K562 (cell line): ENCODE data around the gene FAM151A. TPM values are rescaled to one million over a fixed set of nuclear protein-coding genes. Genes with fewer than 3 reads are reported as not detected.
"Not testable (repeated sequence)": the region's sequence is repeated elsewhere in the genome, so short reads cannot be mapped to it uniquely, and the experiment has no call there.

Source experiments
- ARID1B ChIP-seq: fragments of 450-650 bp; IDR thresholded peaks from 2 replicates; pipeline ENCODE4 v1.6.1; 2016; ENCODE audit warnings: antibody characterized with exemption, mild to moderate bottlenecking, inconsistent platforms
- ARNT ChIP-seq, 2 experiments: fragments of 450-650 bp; IDR thresholded peaks; 2 replicates each; pipeline ENCODE4 v1.6.1; 2016; ENCODE audit warnings: mild to moderate bottlenecking in 1 of 2
- BCOR ChIP-seq: fragments of 450-650 bp; IDR thresholded peaks from 2 replicates; pipeline ENCODE4 v1.6.1; 2016
- CXXC5 ChIP-seq: fragments of 250-450 bp; sonication (Bioruptor Pico); IDR thresholded peaks from 2 replicates; pipeline ENCODE4 v1.8.0; 2022; ENCODE audit warnings: inconsistent platforms, mild to moderate bottlenecking, moderate library complexity
- ID3 ChIP-seq, 2 experiments: fragments of 250-450 bp in 1 of 2; fragments of 450-650 bp in 1 of 2; sonication (Bioruptor Pico) in 1 of 2; IDR thresholded peaks; 2 replicates each; pipeline versions ENCODE4 v1.6.1 to v1.8.0; 2016 to 2021; ENCODE audit warnings: mild to moderate bottlenecking in 2 of 2, moderate library complexity in 2 of 2, missing compliant biosample characterization in 1 of 2, missing genetic modification characterization in 1 of 2
- L3MBTL2 ChIP-seq: fragments of 450-650 bp; IDR thresholded peaks from 2 replicates; pipeline ENCODE4 v1.6.1; 2016; ENCODE audit warnings: mild to moderate bottlenecking, moderate library complexity
- LEF1 ChIP-seq: fragments of 450-650 bp; IDR thresholded peaks from 2 replicates; pipeline ENCODE4 v1.6.1; 2016; ENCODE audit warnings: mild to moderate bottlenecking
- MTA3 ChIP-seq: fragments of 450-650 bp; formaldehyde crosslinking; IDR thresholded peaks from 2 replicates; pipeline ENCODE4 v1.6.1; 2017; ENCODE audit warnings: mild to moderate bottlenecking, borderline replicate concordance
- PTTG1 ChIP-seq: fragments of 450-650 bp; IDR thresholded peaks from 2 replicates; pipeline ENCODE4 v1.6.1; 2016; ENCODE audit warnings: low read depth, mild to moderate bottlenecking, missing genetic modification characterization, missing compliant biosample characterization
- SMAD4 ChIP-seq: fragments of 250-450 bp; sonication (Bioruptor Pico); conservative IDR thresholded peaks from 2 replicates; pipeline ENCODE4 v1.8.0; 2021; ENCODE audit warnings: inconsistent platforms, mild to moderate bottlenecking, moderate library complexity
- SMARCA4 ChIP-seq: fragments of 450-650 bp; IDR thresholded peaks from 2 replicates; pipeline ENCODE4 v1.6.1; 2016
- SOX6 ChIP-seq: fragments of 450-650 bp; IDR thresholded peaks from 2 replicates; pipeline ENCODE4 v1.6.1; 2014; ENCODE audit warnings: mild to moderate bottlenecking
- TEAD1 ChIP-seq, 2 experiments: fragments of 450-650 bp in 1 of 2; sonication (generic) in 1 of 2; formaldehyde crosslinking; IDR thresholded peaks; 2 replicates each; pipeline versions ENCODE4 v1.4.0 to v1.8.0; 2020 to 2022; ENCODE audit warnings: mild to moderate bottlenecking in 2 of 2, missing genetic modification reagents in 1 of 2
- TRIM24 ChIP-seq, 2 experiments: fragments of 450-650 bp; IDR thresholded peaks; 2 replicates each; pipeline ENCODE4 v1.6.1; 2016
- ZFX ChIP-seq: sonication (generic); formaldehyde crosslinking; IDR thresholded peaks from 2 replicates; pipeline ENCODE4 v1.8.0; 2022; ENCODE audit warnings: mild to moderate bottlenecking, missing genetic modification reagents, moderate library complexity
- ZNF395 ChIP-seq: fragments of 200-800 bp; sonication (Bioruptor generic); IDR thresholded peaks from 2 replicates; pipeline ENCODE4 v1.6.1; 2017; ENCODE audit warnings: missing genetic modification characterization, missing compliant biosample characterization
- polyA plus RNA-seq, 8 experiments: library from polyadenylated mRNA; depleted of rRNA in 4 of 8; stranded (reverse) in 5 of 8; unstranded in 3 of 8; fragments of >200 nt; fragmentation: Nextera tagmentation in 2 of 8; fragmentation: Illumina TruSeq in 1 of 8; extraction: Ambion mirVana in 2 of 8; extraction: Trizol in 1 of 8; gene quantifications; 2 replicates each; pipeline versions ENCODE4 v1.2.1 to v1.2.3, GENCODE V29; 2011 to 2014; ENCODE audit warnings: inconsistent platforms in 1 of 8, missing spikeins in 1 of 8
- total RNA-seq, 7 experiments: library from RNA; depleted of rRNA in 6 of 7; stranded (reverse); fragments of >200 nt in 6 of 7; fragmentation: Illumina TruSeq in 2 of 7; extraction: Trizol in 2 of 7; gene quantifications; 2 replicates each; pipeline versions ENCODE4 v1.2.1 to v1.2.3, GENCODE V29; 2011 to 2021; ENCODE audit warnings: low replicate concordance in 1 of 7
- TF ChIP-seq, protein P1 (sequence below): sonication (generic); formaldehyde crosslinking; IDR thresholded peaks from 2 replicates; pipeline ENCODE4 v1.8.0; 2022; ENCODE audit warnings: mild to moderate bottlenecking, missing genetic modification reagents
- TF ChIP-seq, protein P2 (sequence below): sonication (generic); formaldehyde crosslinking; IDR thresholded peaks from 2 replicates; pipeline ENCODE4 v1.9.0; 2022; ENCODE audit warnings: mild to moderate bottlenecking, missing genetic modification reagents
- TF ChIP-seq, protein P3 (sequence below): fragments of 250-450 bp; sonication (Bioruptor Pico); IDR thresholded peaks from 2 replicates; pipeline ENCODE4 v1.4.0; 2020; ENCODE audit warnings: mild to moderate bottlenecking, moderate library complexity

The FAM151A gene
- total and polyA plus RNA-seq, 9 of the 15 experiments (the other 6 are each of a cell fraction or from before 2014, with no cell fraction given) = not detected

- TF ChIP-seq, protein P1, sequence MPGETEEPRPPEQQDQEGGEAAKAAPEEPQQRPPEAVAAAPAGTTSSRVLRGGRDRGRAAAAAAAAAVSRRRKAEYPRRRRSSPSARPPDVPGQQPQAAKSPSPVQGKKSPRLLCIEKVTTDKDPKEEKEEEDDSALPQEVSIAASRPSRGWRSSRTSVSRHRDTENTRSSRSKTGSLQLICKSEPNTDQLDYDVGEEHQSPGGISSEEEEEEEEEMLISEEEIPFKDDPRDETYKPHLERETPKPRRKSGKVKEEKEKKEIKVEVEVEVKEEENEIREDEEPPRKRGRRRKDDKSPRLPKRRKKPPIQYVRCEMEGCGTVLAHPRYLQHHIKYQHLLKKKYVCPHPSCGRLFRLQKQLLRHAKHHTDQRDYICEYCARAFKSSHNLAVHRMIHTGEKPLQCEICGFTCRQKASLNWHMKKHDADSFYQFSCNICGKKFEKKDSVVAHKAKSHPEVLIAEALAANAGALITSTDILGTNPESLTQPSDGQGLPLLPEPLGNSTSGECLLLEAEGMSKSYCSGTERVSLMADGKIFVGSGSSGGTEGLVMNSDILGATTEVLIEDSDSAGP (CRISPR knock-in tag) = peak; percentile 65; the same call in 1 of the 2 replicates
- peak; percentile 75 for TF ChIP-seq SOX6
- TF ChIP-seq ID3 (CRISPR knock-in tag; IDR thresholded peaks at IDR 0.05) = not testable (repeated sequence)
- TF ChIP-seq ID3 (tag; IDR thresholded peaks at IDR 0.05) = peak; percentile 84; the same call in 1 of the 2 replicates
- peak in 1 of 2 experiments; percentile 16; a peak in 1 of 4 replicates for TF ChIP-seq TEAD1 (CRISPR knock-in tag; IDR thresholded peaks at IDR 0.05)
- TF ChIP-seq L3MBTL2 = peak; percentile 76
- TF ChIP-seq, protein P2, sequence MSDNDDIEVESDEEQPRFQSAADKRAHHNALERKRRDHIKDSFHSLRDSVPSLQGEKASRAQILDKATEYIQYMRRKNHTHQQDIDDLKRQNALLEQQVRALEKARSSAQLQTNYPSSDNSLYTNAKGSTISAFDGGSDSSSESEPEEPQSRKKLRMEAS (CRISPR knock-in tag) = peak; percentile 87
- TF ChIP-seq CXXC5 (CRISPR knock-in tag) = peak; percentile 50; the same call in 1 of the 2 replicates
- peak; percentile 53 to 70; a peak in 2 of 4 replicates for TF ChIP-seq TRIM24 (IDR thresholded peaks at IDR 0.05)
- TF ChIP-seq ZNF395 = 0 out of 2 replicates have a peak, but pooled peaks have one; percentile 36
- peak; percentile 24 to 50; a peak in 1 of 4 replicates for TF ChIP-seq ARNT (IDR thresholded peaks at IDR 0.05)
- peak; percentile 40; the same call in 1 of the 2 replicates for TF ChIP-seq ZFX (CRISPR knock-in tag)
- TF ChIP-seq LEF1 = peak; percentile 74
- TF ChIP-seq SMAD4 (CRISPR knock-in tag) = peak; percentile 85
- TF ChIP-seq BCOR = peak; percentile 13; the same call in 1 of the 2 replicates
- peak; percentile 78 for TF ChIP-seq ARID1B
- TF ChIP-seq, protein P3, sequence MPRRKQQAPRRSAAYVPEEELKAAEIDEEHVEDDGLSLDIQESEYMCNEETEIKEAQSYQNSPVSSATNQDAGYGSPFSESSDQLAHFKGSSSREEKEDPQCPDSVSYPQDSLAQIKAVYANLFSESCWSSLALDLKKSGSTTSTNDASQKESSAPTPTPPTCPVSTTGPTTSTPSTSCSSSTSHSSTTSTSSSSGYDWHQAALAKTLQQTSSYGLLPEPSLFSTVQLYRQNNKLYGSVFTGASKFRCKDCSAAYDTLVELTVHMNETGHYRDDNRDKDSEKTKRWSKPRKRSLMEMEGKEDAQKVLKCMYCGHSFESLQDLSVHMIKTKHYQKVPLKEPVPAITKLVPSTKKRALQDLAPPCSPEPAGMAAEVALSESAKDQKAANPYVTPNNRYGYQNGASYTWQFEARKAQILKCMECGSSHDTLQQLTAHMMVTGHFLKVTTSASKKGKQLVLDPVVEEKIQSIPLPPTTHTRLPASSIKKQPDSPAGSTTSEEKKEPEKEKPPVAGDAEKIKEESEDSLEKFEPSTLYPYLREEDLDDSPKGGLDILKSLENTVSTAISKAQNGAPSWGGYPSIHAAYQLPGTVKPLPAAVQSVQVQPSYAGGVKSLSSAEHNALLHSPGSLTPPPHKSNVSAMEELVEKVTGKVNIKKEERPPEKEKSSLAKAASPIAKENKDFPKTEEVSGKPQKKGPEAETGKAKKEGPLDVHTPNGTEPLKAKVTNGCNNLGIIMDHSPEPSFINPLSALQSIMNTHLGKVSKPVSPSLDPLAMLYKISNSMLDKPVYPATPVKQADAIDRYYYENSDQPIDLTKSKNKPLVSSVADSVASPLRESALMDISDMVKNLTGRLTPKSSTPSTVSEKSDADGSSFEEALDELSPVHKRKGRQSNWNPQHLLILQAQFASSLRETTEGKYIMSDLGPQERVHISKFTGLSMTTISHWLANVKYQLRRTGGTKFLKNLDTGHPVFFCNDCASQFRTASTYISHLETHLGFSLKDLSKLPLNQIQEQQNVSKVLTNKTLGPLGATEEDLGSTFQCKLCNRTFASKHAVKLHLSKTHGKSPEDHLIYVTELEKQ (CRISPR knock-in tag) = peak; percentile 39; the same call in 1 of the 2 replicates
- peak; percentile 40; the same call in 1 of the 2 replicates for TF ChIP-seq PTTG1 (tag)
- TF ChIP-seq SMARCA4 = peak; percentile 76; the same call in 1 of the 2 replicates
- TF ChIP-seq MTA3 = peak; percentile 50; the same call in 1 of the 2 replicates
Observed at GRCh38 chr1:54636461-54637446, 13.4 kb upstream of the FAM151A start (continued).
